ENCODE results near the gene CDC34.

The CDC34 gene

DNA sequence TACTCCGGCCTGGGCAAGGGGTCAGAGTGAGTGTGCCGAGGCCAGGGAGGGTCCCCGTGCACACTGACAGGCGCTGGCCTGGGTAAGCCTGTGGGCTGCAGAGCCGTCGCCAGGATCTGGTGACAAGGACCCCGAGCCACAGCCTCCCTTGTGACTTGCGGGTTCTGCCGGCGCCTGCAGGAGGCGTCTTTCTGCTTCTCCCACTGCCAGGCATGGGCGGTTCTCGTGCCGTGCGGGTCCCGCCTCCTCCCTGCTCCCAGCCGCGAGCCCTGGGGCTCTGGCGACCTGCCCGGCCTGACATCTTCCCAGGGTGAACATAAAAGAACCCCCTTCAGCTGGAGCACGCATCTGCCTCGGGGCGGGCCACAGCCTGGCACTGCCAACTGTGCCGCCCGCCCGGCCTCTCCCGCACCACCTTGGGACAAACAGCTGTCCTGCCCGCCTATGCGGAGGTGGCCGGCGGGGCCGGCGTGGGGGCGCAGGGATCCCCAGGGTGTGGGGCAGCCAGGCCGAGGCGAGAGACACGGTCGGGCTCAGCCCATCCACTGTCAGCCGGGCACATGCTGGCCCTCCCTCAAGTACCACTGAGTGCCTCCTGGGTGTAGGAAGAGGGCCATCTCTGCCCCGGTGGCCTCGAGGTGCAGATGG, 56.7 kb downstream of the CDC34 start:
- DNase-seq (ENCODE audit: low read depth in 1 of 2, low spot score in 1 of 2): peak; percentile 29 to 47

DNA sequence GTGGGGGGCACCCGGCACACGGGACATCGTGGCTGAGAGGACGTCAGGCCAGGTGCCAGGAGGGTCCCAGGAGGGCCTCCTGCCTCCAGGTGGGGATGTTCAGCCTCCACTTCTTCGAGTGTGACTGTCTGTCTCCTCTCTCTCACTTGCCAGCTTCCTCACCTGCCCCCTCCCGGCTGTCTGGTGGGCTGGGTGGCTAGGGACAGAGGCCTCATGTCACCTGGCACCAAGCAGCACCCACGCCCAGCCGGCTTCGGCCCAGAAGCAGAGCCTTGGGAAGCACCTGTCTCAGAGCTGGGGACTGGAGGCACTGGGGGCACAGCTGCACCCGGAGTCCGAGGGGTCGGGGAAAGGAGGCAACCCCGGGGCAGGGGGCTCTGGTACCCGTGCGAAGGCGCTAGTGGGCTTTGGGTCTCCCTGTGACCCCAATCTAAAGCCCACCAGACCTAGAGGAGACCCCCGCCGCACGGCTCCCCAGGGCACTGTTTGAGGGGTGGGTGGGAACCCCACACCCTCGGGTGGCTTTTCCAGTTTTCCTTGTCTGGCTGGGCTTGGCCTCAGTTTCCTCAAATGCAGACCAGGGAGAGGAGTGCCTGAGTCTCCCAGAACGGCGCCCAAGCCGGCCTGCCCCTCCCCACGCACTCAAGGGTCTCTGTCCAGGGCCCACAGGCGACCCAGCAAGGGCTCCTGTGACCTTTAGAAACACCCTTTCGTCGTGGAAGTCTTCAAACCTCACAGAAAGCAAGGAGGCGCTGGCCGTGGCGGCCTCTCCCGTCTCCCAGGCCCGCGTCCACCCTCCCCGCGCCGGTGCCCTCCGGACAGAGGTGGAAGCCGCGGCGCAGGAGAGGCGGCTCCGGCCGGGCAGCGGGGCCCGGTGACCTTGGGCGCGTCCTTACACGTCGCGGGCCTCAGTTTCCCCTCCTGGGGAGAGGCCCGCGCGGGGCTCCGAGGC, 57.5 kb downstream of the CDC34 start:
- DNase-seq (ENCODE audit: low read depth in 1 of 2, low spot score in 1 of 2): no peak

DNA sequence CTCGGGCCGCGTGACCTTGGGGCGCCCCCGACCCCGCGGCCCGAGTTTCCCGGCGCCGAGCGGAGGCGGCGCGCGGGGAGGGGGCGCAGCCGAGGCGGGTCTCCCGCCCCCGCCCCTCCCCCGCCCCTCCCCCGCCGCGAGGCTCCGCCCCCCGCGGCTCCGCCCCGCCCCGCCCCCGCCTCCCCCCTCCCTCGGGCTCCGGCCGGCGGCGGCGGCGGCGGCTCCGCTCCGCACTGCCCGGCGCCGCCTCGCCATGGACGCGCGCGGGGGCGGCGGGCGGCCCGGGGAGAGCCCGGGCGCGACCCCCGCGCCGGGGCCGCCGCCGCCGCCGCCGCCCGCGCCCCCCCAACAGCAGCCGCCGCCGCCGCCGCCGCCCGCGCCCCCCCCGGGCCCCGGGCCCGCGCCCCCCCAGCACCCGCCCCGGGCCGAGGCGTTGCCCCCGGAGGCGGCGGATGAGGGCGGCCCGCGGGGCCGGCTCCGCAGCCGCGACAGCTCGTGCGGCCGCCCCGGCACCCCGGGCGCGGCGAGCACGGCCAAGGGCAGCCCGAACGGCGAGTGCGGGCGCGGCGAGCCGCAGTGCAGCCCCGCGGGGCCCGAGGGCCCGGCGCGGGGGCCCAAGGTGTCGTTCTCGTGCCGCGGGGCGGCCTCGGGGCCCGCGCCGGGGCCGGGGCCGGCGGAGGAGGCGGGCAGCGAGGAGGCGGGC, 58.3 kb downstream of the CDC34 start, which contains the start of gene HCN2:
Gene HCN2 (plus strand): TSS at position 189 of the 703 bp plus-strand sequence. CDS start 65 bp downstream, at position 254.
- no peak for DNase-seq (ENCODE audit: low read depth in 1 of 2, low spot score in 1 of 2)

DNA sequence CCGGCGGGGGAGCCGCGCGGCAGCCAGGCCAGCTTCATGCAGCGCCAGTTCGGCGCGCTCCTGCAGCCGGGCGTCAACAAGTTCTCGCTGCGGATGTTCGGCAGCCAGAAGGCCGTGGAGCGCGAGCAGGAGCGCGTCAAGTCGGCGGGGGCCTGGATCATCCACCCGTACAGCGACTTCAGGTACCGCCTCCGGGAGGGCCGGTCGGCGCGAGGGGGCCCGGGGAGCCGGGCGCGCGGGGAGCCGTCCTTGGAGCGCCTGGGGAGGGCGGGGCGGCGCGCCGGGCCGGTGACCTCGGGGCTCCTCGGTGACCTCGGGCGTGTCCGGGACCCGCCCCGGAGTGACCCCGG, 58.8 kb downstream of the CDC34 start:
- no peak for DNase-seq (ENCODE audit: low read depth in 1 of 2, low spot score in 1 of 2)

DNA sequence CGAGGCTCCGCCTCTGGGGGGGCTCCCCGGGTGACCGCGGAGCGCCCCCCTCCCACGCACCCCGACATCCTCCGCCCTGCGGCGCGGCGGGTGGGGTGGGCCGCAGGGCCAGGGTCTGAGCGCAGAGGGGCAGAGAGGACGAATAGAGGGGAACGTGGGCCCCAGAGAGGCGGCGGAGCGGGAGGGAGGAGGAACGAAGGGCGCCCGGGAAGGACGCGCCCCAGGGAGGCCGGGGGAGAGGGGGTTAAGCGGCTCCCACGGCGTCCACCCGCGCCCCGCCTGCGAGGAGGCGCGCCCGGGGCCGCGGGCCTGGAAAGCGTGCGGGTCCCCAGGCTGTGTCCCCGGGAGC, 59.2 kb downstream of the CDC34 start:
- no peak for DNase-seq (ENCODE audit: low read depth in 1 of 2, low spot score in 1 of 2)

DNA sequence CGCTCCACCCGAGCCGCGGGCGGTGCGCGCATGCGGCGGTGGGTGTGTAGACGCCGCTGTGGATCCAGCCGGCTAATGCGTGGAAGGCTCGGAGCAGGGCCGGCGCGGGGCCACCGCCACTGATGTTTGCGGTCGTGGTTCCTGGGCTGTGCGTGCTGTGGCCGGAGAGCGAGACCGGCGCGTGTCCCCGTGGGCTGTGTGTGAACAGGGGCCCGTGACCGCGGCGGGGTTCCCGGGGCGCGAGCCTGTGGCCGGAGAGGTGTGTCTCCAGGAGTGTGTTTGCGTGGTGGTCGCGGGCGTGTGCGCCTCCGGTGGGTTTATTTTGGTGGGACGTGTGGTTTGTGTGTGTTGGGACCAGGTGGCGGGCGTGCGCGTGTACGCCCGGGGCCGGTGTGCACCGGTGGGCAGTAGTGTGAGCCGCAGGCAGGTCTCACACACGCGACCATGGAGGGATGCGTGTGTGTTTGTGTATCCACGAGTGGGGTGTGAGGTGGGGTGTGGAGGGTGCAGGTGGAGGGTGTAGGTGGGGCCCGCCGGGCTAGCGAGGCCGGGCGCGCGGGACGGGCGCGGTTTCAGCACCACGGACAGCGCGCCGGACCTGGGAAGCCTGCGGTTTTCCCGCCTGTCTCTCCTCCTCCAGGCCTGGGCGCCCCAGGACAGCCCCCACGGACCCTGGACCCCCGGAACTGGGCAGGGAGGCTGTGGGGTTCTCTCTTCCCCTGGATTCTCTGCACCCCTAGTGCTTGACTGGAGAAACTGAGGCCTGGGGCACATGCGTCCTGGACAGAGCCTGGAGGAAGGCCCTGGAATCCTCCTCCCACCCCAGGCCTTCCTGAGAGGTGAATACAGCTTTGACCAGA, 59.8 kb downstream of the CDC34 start:
- DNase-seq (ENCODE audit: low read depth in 1 of 2, low spot score in 1 of 2): no peak

All from activated T-helper 1 cell treated with anti-CD3 and anti-CD28 coated beads, Interleukin-2, amount 50 U/mL, for 16 hours (primary cell).